ENCODE results near the gene NLRP10. TPM values are rescaled to one million over a fixed set of nuclear protein-coding genes. Genes with fewer than 3 reads are reported as not detected.

Gene NLRP10, protein sequence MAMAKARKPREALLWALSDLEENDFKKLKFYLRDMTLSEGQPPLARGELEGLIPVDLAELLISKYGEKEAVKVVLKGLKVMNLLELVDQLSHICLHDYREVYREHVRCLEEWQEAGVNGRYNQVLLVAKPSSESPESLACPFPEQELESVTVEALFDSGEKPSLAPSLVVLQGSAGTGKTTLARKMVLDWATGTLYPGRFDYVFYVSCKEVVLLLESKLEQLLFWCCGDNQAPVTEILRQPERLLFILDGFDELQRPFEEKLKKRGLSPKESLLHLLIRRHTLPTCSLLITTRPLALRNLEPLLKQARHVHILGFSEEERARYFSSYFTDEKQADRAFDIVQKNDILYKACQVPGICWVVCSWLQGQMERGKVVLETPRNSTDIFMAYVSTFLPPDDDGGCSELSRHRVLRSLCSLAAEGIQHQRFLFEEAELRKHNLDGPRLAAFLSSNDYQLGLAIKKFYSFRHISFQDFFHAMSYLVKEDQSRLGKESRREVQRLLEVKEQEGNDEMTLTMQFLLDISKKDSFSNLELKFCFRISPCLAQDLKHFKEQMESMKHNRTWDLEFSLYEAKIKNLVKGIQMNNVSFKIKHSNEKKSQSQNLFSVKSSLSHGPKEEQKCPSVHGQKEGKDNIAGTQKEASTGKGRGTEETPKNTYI
- total RNA-seq (not detected), polyA plus RNA-seq (not detected)
- long read RNA-seq, donor 1: 0 reads
- long read RNA-seq, donor 2: 0 reads

DNA sequence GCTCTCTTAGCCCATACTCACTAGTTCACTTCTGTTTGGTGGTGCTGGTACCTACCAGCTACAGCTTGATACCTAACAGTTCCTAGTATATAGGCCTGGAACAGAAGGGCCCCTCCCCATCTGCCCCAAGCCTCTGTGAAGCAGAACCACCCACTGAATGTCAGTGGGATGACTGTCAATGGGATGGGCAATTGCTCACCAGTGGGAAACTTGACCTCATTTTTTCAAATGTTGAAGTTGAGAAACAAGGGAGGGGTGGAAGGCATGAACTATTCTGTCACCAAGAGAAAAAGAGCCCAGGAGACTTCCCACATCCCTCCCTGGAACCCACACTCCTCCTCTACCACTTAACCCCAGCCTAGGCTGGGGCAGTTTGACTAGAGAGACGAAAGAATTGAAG lies at the start of gene NLRP10:
Gene NLRP10, minus strand, starts transcription at position 62 of the 400 bp plus-strand sequence. CDS start 1,952 bp downstream, outside the sequence.
- no peak within 1 kb of the TSS for H3K4me3 ChIP-seq
- no peaks in the 10 kb centered on the region for H3K36me3 ChIP-seq (ENCODE audit: insufficient read depth in 1 of 2, low read depth in 1 of 2)
- no peak for DNase-seq
- no peaks in the 10 kb centered on the region for H3K9me3 ChIP-seq
- peaks cover 0 to 8% (median 0%) of the 10 kb centered on the region in 3 donors for H3K27me3 ChIP-seq (ENCODE audit: insufficient read depth in 3 of 3, low read length in 2 of 3)
- ATAC-seq: no peak
- intact Hi-C loops (cut with DNase I): no loop called here
- H3K27ac ChIP-seq: no peak within 1 kb of the TSS
- TF ChIP-seq, protein P1, sequence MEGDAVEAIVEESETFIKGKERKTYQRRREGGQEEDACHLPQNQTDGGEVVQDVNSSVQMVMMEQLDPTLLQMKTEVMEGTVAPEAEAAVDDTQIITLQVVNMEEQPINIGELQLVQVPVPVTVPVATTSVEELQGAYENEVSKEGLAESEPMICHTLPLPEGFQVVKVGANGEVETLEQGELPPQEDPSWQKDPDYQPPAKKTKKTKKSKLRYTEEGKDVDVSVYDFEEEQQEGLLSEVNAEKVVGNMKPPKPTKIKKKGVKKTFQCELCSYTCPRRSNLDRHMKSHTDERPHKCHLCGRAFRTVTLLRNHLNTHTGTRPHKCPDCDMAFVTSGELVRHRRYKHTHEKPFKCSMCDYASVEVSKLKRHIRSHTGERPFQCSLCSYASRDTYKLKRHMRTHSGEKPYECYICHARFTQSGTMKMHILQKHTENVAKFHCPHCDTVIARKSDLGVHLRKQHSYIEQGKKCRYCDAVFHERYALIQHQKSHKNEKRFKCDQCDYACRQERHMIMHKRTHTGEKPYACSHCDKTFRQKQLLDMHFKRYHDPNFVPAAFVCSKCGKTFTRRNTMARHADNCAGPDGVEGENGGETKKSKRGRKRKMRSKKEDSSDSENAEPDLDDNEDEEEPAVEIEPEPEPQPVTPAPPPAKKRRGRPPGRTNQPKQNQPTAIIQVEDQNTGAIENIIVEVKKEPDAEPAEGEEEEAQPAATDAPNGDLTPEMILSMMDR (IDR thresholded peaks at IDR 0.05): no peak
- 80 to 86% (median 80%) methylated on average over 1 of the region's 1 CpG for WGBS, 3 donors
- no peaks in the 10 kb centered on the region for H3K4me1 ChIP-seq

DNA sequence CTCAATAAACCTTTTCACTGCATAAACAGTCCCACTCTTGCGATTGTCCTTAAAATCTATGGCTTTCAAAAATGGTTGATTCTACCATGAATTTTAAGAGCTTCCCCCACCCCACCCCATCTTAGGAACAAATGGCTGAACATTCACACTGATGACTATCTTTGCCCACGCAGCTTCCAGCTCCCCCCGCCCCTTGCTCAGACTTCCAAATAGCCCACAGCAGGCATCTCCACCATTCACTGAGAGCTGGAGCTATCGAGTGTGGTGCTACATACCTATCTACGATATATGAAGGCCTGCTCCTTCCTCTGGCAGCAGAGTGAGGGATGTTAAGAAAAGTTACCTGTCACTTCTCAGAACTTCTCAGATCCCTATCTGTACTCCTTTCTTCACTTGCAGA lies 48.6 kb upstream of the NLRP10 start:
- intact Hi-C loops (cut with DNase I): no loop called here
- Histone ChIP-seq H3K9me3 (no peaks in the 10 kb centered on the region), H3K27me3 (ENCODE audit: insufficient read depth in 3 of 3, low read length in 2 of 3) (peaks cover 0 to 16% (median 0%) of the 10 kb centered on the region in 3 donors)

DNA sequence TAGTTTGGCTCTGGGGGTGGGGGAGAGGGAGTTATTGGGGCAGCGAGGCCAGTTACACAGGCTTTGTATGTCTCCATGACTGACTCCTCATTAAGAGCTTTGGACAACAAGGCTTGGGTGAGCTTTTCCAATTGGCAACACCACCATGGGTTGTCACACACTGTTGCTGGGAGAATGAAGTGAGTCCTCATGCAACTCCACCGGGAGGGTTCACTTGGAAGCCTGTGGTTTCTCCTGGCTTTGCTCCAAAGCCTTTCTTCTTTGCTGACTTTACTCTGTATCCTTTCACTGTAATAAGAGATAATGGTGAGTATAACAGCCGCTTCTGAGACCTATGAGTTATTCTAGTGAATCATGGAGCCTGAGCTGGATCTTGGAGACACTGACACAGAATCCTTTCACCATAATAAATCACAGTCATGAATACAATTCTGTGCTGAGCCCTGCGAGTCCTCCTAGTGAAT lies 46.8 kb upstream of the NLRP10 start:
- H3K4me3 ChIP-seq: no peak overlapping the region
- H3K9me3 ChIP-seq: no peaks in the 10 kb centered on the region
- intact Hi-C loops (cut with DNase I): no loop called here
- TF ChIP-seq, protein P1 (IDR thresholded peaks at IDR 0.05): no peak
- no peaks in the 10 kb centered on the region for H3K36me3 ChIP-seq (ENCODE audit: insufficient read depth in 1 of 2, low read depth in 1 of 2)
- DNase-seq: no peak
- no peak overlapping the region for H3K27ac ChIP-seq
- ATAC-seq: no peak
- 54 to 66% (median 60%) methylated on average over 4 of the region's 4 CpGs for WGBS, 3 donors
- H3K4me1 ChIP-seq: no peaks in the 10 kb centered on the region
- H3K27me3 ChIP-seq (ENCODE audit: insufficient read depth in 3 of 3, low read length in 2 of 3): peaks cover 0 to 8% (median 0%) of the 10 kb centered on the region in 3 donors

More for the DNA sequence above, 48.6 kb upstream of the NLRP10 start:
- H3K4me1 ChIP-seq: no peaks in the 10 kb centered on the region
- no peak overlapping the region for H3K4me3 ChIP-seq
- H3K27ac ChIP-seq: no peak overlapping the region
- WGBS, 3 donors: 74 to 85% (median 77%) methylated on average over 5 of the region's 5 CpGs
- ATAC-seq: no peak
- H3K36me3 ChIP-seq (ENCODE audit: insufficient read depth in 1 of 2, low read depth in 1 of 2): no peaks in the 10 kb centered on the region
- TF ChIP-seq, protein P1 (IDR thresholded peaks at IDR 0.05): no peak
- no peak for DNase-seq

DNA sequence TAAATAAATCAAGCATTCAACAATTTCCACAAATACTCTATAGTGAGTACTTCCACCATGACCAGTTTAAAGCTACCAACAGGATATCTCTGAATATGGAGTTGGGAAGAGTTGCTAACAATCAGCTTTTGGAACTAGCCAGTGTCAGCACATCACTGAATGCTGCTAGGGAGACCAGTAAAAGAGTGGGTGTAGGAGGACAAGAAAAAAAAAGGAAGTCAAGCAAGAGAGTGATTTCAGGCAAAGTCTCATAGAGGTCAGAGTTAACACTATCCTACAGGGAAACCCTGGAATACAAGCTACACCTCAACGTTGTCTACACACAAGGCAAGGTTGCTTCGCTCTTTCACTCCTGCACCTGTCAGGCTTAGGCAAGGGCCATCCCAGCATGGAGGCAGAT lies 46.1 kb upstream of the NLRP10 start:
- H3K4me3 ChIP-seq: no peak overlapping the region
- H3K27ac ChIP-seq: no peak overlapping the region
- H3K27me3 ChIP-seq (ENCODE audit: insufficient read depth in 3 of 3, low read length in 2 of 3): peaks cover 0 to 7% (median 0%) of the 10 kb centered on the region in 3 donors
- H3K4me1 ChIP-seq: no peaks in the 10 kb centered on the region
- no peak for ATAC-seq
- no peaks in the 10 kb centered on the region for H3K36me3 ChIP-seq (ENCODE audit: insufficient read depth in 1 of 2, low read depth in 1 of 2)
- DNase-seq: no peak
- 77 to 83% (median 78%) methylated on average over 2 of the region's 2 CpGs for WGBS, 3 donors
- intact Hi-C loops (cut with DNase I): no loop called here
- no peaks in the 10 kb centered on the region for H3K9me3 ChIP-seq
- TF ChIP-seq, protein P1 (IDR thresholded peaks at IDR 0.05): no peak
